ENCODE data around the gene BRINP2.

DNA sequence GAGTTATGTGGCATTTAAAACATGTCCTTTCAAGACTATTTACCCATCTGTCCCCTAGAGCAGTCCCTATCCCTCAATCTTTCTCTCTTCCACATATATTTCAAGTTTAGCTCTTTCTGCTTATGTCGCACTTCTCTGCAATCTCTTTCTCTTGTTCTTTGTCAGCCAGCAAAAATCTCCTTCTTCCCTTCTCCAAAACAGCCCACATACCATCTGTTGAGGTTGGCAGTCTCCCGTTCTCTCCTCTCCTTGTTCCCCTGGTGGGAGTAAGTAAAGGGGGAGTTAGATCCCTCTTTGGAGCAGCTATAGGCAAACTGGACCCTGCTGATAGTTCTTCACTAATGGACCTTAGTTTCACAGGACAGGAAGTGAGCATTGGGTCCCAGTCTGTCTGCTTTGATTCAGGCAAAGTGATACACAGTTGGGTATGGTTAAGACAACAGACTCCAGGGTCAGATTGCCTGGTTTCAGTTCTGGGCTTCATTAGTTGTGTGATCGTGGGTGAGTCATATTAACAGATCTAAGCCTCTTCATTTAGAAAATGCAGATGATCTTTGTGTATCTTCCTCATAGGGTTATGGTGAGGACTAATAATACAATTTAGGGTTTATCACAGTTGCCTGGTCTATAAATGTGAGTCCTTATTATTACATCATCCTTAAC, 19.7 kb downstream of the BRINP2 start:
- TF ChIP-seq, protein P1, sequence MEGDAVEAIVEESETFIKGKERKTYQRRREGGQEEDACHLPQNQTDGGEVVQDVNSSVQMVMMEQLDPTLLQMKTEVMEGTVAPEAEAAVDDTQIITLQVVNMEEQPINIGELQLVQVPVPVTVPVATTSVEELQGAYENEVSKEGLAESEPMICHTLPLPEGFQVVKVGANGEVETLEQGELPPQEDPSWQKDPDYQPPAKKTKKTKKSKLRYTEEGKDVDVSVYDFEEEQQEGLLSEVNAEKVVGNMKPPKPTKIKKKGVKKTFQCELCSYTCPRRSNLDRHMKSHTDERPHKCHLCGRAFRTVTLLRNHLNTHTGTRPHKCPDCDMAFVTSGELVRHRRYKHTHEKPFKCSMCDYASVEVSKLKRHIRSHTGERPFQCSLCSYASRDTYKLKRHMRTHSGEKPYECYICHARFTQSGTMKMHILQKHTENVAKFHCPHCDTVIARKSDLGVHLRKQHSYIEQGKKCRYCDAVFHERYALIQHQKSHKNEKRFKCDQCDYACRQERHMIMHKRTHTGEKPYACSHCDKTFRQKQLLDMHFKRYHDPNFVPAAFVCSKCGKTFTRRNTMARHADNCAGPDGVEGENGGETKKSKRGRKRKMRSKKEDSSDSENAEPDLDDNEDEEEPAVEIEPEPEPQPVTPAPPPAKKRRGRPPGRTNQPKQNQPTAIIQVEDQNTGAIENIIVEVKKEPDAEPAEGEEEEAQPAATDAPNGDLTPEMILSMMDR (IDR thresholded peaks at IDR 0.05), result no peak
- TF ChIP-seq POLR2AphosphoS5 (IDR thresholded peaks at IDR 0.05), result no peak

Data from sigmoid colon (tissue), 4 donors.